HG03159 (cell line): ENCODE measurements around the gene NACA2.
"Not testable (repeated sequence)": the region's sequence is repeated elsewhere in the genome, so short reads cannot be mapped to it uniquely, and the experiment has no call there.

Experiments
- ATAC-seq: cut with Tn5 transposase; IDR thresholded peaks from one replicate; pipeline ENCODE4 v1.9.1; 2021; ENCODE audit warnings: mild to moderate bottlenecking, moderate library complexity; ENCODE audit not compliant: unreplicated experiment

The NACA2 gene

GRCh38 chr17:61552560-61552959 lies 38.5 kb downstream of the NACA2 start:
- not testable (repeated sequence) for ATAC-seq

GRCh38 chr17:61551255-61551742 lies 39.7 kb downstream of the NACA2 start:
- no peak for ATAC-seq

GRCh38 chr17:61547113-61547512 lies 43.9 kb downstream of the NACA2 start:
- ATAC-seq: no peak

GRCh38 chr17:61545335-61545938 lies 45.6 kb downstream of the NACA2 start:
- ATAC-seq: no peak

- ATAC-seq: no peak
Observed at GRCh38 chr17:61543786-61544415, 47.1 kb downstream of the NACA2 start.

GRCh38 chr17:61542027-61542426 lies 49.0 kb downstream of the NACA2 start:
- no peak for ATAC-seq

GRCh38 chr17:61540874-61541273 lies 50.1 kb downstream of the NACA2 start:
- ATAC-seq: no peak
